Activated CD4-positive, CD25-positive, alpha-beta regulatory T cell treated with anti-CD3 and anti-CD28 coated beads, Interleukin-2, amount 50 U/mL, for 72 hours (primary cell): Measurements from ENCODE around the gene C1QTNF1.

Source experiments
- DNase-seq: peaks from one replicate; pipeline ENCODE4 v3.0.0; 2021

The C1QTNF1 gene

DNA sequence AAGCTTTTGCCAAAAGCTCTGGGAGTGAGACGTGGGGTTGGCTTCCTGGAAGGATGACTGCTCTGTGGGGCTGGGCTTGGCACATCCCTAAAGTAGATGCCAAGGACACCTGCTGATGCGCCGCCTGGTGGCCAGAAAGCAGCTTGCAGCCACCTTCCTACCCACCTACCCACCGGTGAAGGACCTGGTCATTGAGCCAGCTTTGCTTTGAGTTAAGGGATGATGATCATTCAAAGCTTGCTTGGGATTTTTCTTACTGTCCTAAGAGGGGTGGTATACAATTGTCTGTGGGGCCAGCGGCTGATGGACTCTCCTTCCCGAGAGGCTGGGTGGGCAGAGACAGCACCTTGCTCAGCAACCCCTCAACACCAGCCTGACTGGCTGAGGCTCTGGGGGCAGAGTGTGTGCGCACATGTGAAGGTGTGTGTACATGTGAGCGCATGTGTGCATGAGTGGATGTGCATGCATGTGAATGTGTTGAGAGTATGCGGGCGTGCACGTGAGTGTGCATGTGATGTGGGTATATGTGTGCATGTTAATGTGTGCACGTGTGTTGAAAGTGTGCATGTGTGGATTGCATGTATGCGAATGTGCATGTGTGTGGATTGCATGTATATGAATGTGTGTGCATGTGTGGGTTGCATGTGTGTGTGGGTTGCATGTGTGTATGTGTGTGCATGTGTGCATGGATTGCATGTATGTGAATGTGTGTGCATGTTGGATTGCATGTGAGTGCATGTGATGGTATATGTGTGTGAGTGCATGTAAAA, 18.6 kb downstream of the C1QTNF1 start:
- DNase-seq, result peak; percentile 76

- no peak for DNase-seq
These were observed 19.4 kb downstream of the C1QTNF1 start for GRCh38 chr17:79043191-79043930.

- DNase-seq, result no peak
These were observed 20.0 kb downstream of the C1QTNF1 start for GRCh38 chr17:79043931-79044320.

- DNase-seq, result no peak
These were observed 20.5 kb downstream of the C1QTNF1 start for GRCh38 chr17:79044462-79044861.

GRCh38 chr17:79045001-79045729, 21.2 kb downstream of the C1QTNF1 start:
- DNase-seq, result no peak

DNA sequence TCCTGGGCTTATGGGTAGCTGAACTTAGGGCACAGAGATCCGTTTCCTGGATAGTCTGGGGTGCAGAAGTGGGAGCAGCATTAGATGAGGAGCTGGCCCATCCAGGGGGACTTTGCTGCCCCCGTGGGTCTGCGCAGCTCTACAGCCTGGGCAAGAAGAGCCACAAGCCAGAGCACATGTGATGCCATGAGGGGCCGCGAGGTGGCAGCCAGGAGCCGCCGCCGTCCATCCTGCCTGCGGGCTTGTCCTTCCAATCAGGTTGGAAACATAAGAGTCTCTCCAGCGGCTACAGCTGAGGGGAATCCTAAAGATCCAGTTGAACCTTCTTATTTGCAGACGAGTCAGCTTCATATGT, 21.9 kb downstream of the C1QTNF1 start:
- peak; percentile 77 for DNase-seq

DNA sequence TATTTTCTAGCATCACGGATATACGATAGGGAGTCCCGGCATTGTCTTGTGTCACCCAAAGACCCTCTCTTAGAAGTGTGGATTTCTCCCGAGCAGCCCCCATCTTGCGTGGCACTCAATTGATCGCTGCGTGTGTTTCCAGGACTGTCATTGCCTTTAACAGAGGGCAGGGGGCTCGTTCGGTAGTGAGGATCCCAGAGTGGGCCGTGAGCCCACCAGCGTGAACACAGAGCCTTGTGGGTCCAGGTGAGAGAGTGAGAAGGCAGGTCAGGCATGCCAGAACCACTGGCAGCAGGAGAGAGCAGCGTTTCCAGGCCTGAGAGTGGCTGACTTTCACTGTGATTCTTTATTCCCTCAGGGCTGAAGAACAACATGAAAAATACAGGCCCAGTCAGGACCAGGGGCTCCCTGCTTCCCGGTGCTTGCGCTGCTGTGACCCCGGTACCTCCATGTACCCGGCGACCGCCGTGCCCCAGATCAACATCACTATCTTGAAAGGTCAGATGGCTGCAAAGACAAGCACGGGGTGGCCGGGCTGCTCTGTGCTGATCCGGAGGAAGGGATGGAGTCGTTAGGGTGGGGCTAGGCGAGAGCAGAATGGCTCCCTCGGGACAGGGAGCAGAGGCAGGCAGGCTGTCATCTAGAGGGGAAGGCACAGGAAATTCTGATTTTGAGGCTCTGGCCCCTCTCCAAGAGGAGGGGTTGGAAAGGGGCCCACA, 22.4 kb downstream of the C1QTNF1 start:
- DNase-seq, result no peak

DNA sequence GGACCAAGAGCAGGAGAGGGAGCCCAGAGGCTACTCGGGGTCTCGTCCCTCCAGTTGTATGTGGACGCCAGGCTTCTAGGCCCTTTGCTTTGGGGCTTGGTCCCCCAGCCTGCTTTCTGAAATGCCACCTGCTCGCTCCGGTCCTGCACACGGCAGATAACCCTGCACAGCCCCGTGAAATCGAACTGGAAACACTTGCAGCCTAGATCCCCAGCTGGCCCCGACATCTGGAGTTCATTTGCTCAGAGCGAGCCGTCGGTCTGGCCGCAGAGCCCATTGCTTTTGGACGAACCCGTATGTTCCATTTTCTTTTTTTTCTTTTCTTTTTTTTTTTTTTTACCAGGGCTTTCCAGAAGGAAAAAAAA, 22.9 kb downstream of the C1QTNF1 start:
- DNase-seq, result no peak

GRCh38 chr17:79047291-79047920, 23.4 kb downstream of the C1QTNF1 start:
- no peak for DNase-seq

- DNase-seq, result no peak
These were observed 24.2 kb downstream of the C1QTNF1 start for GRCh38 chr17:79047923-79048825.

DNA sequence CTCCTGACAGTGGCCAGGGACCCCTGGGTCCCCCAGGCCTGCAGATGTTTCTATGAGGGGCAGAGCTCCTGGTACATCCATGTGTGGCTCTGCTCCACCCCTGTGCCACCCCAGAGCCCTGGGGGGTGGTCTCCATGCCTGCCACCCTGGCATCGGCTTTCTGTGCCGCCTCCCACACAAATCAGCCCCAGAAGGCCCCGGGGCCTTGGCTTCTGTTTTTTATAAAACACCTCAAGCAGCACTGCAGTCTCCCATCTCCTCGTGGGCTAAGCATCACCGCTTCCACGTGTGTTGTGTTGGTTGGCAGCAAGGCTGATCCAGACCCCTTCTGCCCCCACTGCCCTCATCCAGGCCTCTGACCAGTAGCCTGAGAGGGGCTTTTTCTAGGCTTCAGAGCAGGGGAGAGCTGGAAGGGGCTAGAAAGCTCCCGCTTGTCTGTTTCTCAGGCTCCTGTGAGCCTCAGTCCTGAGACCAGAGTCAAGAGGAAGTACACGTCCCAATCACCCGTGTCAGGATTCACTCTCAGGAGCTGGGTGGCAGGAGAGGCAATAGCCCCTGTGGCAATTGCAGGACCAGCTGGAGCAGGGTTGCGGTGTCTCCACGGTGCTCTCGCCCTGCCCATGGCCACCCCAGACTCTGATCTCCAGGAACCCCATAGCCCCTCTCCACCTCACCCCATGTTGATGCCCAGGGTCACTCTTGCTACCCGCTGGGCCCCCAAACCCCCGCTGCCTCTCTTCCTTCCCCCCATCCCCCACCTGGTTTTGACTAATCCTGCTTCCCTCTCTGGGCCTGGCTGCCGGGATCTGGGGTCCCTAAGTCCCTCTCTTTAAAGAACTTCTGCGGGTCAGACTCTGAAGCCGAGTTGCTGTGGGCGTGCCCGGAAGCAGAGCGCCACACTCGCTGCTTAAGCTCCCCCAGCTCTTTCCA, 25.1 kb downstream of the C1QTNF1 start:
- DNase-seq, result no peak

- DNase-seq, result no peak
These were observed 25.9 kb downstream of the C1QTNF1 start for GRCh38 chr17:79049821-79050220.

DNA sequence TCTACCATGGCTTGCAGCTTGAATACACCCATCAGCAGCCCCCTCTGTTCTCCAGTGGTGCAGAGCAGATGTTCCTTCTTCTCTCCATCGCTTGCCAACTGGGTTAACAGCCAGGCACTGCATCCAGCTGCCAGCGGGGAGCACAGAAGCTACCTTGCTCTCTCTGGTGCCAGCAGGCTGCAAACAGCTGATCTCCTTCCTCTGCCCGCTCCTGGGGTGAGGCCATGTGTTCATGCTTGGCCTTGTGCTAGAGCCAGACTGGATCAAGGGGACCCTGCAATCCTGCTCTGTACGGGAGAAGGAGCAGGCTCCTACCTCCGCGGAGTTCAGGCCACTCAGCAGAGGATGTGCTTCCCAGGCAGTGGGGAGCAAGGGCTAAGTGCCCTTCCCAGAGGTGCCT, 26.6 kb downstream of the C1QTNF1 start:
- DNase-seq, result no peak

GRCh38 chr17:79051306-79051705, 27.3 kb downstream of the C1QTNF1 start:
- no peak for DNase-seq

GRCh38 chr17:79052131-79052530, 28.2 kb downstream of the C1QTNF1 start:
- DNase-seq, result no peak

GRCh38 chr17:79053251-79053925, 29.4 kb downstream of the C1QTNF1 start:
- no peak for DNase-seq

DNA sequence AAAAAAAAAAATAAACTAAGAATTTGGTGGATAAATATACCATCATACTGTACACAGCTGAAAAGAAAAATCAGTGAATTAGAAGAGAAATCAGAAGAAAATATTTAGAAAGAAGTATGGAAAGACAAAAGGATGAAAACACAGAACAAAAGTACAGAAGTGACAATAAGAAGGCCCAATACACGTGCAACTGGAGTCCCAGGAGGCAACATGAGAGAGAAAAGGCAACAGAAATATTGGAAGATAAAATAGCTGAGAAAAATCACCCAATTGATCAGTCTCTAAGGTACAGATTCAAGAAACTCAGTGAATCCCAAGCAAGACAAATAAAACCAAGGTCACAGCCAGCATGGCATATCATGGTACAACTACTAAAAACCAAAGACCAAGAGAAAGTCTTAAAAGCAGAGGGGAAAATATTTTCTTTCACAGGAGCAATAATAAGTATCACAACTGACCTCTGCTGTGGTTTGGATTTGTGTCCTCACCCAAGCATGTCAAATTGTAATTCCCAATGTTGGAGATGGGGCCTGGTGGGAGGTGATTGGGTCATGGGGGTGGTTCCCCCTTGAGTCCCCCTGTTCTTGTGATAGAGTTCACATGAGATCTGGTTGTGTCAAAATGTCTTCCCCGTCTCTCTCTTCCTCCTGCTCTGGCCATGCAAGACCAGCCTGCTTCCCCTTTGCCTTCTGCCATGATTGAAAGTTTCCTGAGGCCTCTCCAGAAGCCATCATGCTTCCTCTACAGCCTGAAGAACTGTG, 30.4 kb downstream of the C1QTNF1 start:
- DNase-seq, result no peak

GRCh38 chr17:79055197-79055596, 31.2 kb downstream of the C1QTNF1 start:
- DNase-seq, result no peak

- no peak for DNase-seq
These were observed 33.9 kb downstream of the C1QTNF1 start for GRCh38 chr17:79057737-79058385.
